ENCODE results near the gene TMPRSS3. TPM values are rescaled to one million over a fixed set of nuclear protein-coding genes. Genes with fewer than 3 reads are reported as not detected.

TMPRSS3 gene
- total RNA-seq (2014; rRNA removed; shearing (Covaris generic)): not detected in 2 replicates
- polyA plus RNA-seq (2015; cell fraction: cytosol; rRNA removed): not detected in 2 replicates
- not detected in 2 replicates for polyA plus RNA-seq (2015; cell fraction: nucleus; rRNA removed)

GRCh38 chr21:42395905-42396651, at the start of gene TMPRSS3:
TSS of gene TMPRSS3 (minus strand) at chr21:42396052. CDS start at chr21:42395417, 635 bp downstream.
- no peak for DNase-seq (ENCODE audit: low read depth)

GRCh38 chr21:42445311-42445710, 49.5 kb upstream of the TMPRSS3 start:
- DNase-seq (ENCODE audit: low read depth): no peak

GRCh38 chr21:42444745-42445059, 48.9 kb upstream of the TMPRSS3 start:
- no peak for DNase-seq (ENCODE audit: low read depth)

- DNase-seq (ENCODE audit: low read depth): no peak
These were observed 48.3 kb upstream of the TMPRSS3 start for GRCh38 chr21:42443876-42444744.

- no peak for DNase-seq (ENCODE audit: low read depth)
These were observed 47.4 kb upstream of the TMPRSS3 start for GRCh38 chr21:42443181-42443785.

- no peak for DNase-seq (ENCODE audit: low read depth)
These were observed 46.1 kb upstream of the TMPRSS3 start for GRCh38 chr21:42441963-42442362.

GRCh38 chr21:42440187-42440792, 44.4 kb upstream of the TMPRSS3 start:
- no peak for DNase-seq (ENCODE audit: low read depth)

- DNase-seq (ENCODE audit: low read depth): no peak
These were observed 43.7 kb upstream of the TMPRSS3 start for GRCh38 chr21:42439284-42440186.

- no peak for DNase-seq (ENCODE audit: low read depth)
These were observed 42.7 kb upstream of the TMPRSS3 start for GRCh38 chr21:42438316-42439205.

GRCh38 chr21:42437786-42438185, 41.9 kb upstream of the TMPRSS3 start:
- DNase-seq (ENCODE audit: low read depth): no peak

GRCh38 chr21:42436914-42437313, 41.1 kb upstream of the TMPRSS3 start:
- no peak for DNase-seq (ENCODE audit: low read depth)

- no peak for DNase-seq (ENCODE audit: low read depth)
These were observed 40.0 kb upstream of the TMPRSS3 start for GRCh38 chr21:42435833-42436232.

- no peak for DNase-seq (ENCODE audit: low read depth)
These were observed 39.5 kb upstream of the TMPRSS3 start for GRCh38 chr21:42435401-42435800.

- DNase-seq (ENCODE audit: low read depth): no peak
These were observed 39.0 kb upstream of the TMPRSS3 start for GRCh38 chr21:42434884-42435283.

- DNase-seq (ENCODE audit: low read depth): no peak
These were observed 38.2 kb upstream of the TMPRSS3 start for GRCh38 chr21:42433946-42434551.

GRCh38 chr21:42432695-42433094, 36.8 kb upstream of the TMPRSS3 start:
- DNase-seq (ENCODE audit: low read depth): no peak

- DNase-seq (ENCODE audit: low read depth): no peak
These were observed 35.3 kb upstream of the TMPRSS3 start for GRCh38 chr21:42431196-42431595.

- DNase-seq (ENCODE audit: low read depth): no peak
These were observed 34.7 kb upstream of the TMPRSS3 start for GRCh38 chr21:42430521-42430920.

- no peak for DNase-seq (ENCODE audit: low read depth)
These were observed 34.0 kb upstream of the TMPRSS3 start for GRCh38 chr21:42429856-42430255.
